Activated naive CD8-positive, alpha-beta T cell (primary cell): Measurements from ENCODE around the gene ZBTB9.

Source experiments
- H3K27ac Mint-ChIP-seq: one replicate; pipeline ENCODE4 v1.8.0; 2021; ENCODE audit warnings: mixed read lengths
- H3K27me3 Mint-ChIP-seq: one replicate; pipeline ENCODE4 v1.8.0; 2021; ENCODE audit warnings: mixed read lengths
- H3K36me3 Mint-ChIP-seq: one replicate; pipeline ENCODE4 v1.8.0; 2021; ENCODE audit warnings: mixed read lengths
- H3K4me1 Mint-ChIP-seq: one replicate; pipeline ENCODE4 v1.8.0; 2021; ENCODE audit warnings: low read depth, mixed read lengths
- H3K4me3 Mint-ChIP-seq: one replicate; pipeline ENCODE4 v1.8.0; 2021; ENCODE audit warnings: mild to moderate bottlenecking, mixed read lengths
- H3K9me3 Mint-ChIP-seq: one replicate; pipeline ENCODE4 v1.8.0; 2021; ENCODE audit warnings: low read depth, mixed read lengths

The ZBTB9 gene

GRCh38 chr6:33439956-33440648, 14.3 kb upstream of the ZBTB9 start:
- no peaks in the 10 kb centered on the region for H3K27me3 Mint-ChIP-seq
- H3K36me3 Mint-ChIP-seq, result peaks cover 5% of the 10 kb centered on the region
- H3K4me3 Mint-ChIP-seq, result no peak overlapping the region
- H3K9me3 Mint-ChIP-seq, result no peaks in the 10 kb centered on the region
- no peak overlapping the region for H3K27ac Mint-ChIP-seq
- H3K4me1 Mint-ChIP-seq, result peaks cover 8% of the 10 kb centered on the region

GRCh38 chr6:33440649-33441309, 13.6 kb upstream of the ZBTB9 start:
- peaks cover 6% of the 10 kb centered on the region for H3K4me1 Mint-ChIP-seq
- H3K36me3 Mint-ChIP-seq, result peaks cover 5% of the 10 kb centered on the region
- H3K27ac Mint-ChIP-seq, result no peak overlapping the region
- H3K27me3 Mint-ChIP-seq, result no peaks in the 10 kb centered on the region
- no peaks in the 10 kb centered on the region for H3K9me3 Mint-ChIP-seq
- no peak overlapping the region for H3K4me3 Mint-ChIP-seq

- Mint-ChIP-seq H3K9me3 (no peaks in the 10 kb centered on the region), H3K36me3 (peaks cover 4% of the 10 kb centered on the region), H3K27me3 (no peaks in the 10 kb centered on the region)
Observed at GRCh38 chr6:33441457-33441856, 12.9 kb upstream of the ZBTB9 start.

GRCh38 chr6:33442283-33442682, 12.1 kb upstream of the ZBTB9 start:
- Mint-ChIP-seq H3K9me3 (no peaks in the 10 kb centered on the region), H3K4me3 (no peak overlapping the region), H3K36me3 (peaks cover 4% of the 10 kb centered on the region), H3K4me1 (peaks cover 6% of the 10 kb centered on the region), H3K27ac (no peak overlapping the region), H3K27me3 (no peaks in the 10 kb centered on the region)

More at GRCh38 chr6:33441457-33441856, 12.9 kb upstream of the ZBTB9 start:
- H3K4me3 Mint-ChIP-seq, result no peak overlapping the region
- H3K27ac Mint-ChIP-seq, result peak overlapping the region; percentile 37
- H3K4me1 Mint-ChIP-seq, result peaks cover 6% of the 10 kb centered on the region

GRCh38 chr6:33443025-33443424, 11.4 kb upstream of the ZBTB9 start:
- Mint-ChIP-seq H3K9me3 (no peaks in the 10 kb centered on the region), H3K27ac (no peak overlapping the region), H3K4me1 (peaks cover 6% of the 10 kb centered on the region), H3K36me3 (peaks cover 4% of the 10 kb centered on the region), H3K4me3 (no peak overlapping the region), H3K27me3 (no peaks in the 10 kb centered on the region)

GRCh38 chr6:33443619-33444504, 10.5 kb upstream of the ZBTB9 start:
- Mint-ChIP-seq H3K36me3 (peaks cover 4% of the 10 kb centered on the region), H3K27ac (no peak overlapping the region), H3K9me3 (no peaks in the 10 kb centered on the region), H3K4me3 (no peak overlapping the region), H3K27me3 (no peaks in the 10 kb centered on the region), H3K4me1 (peaks cover 6% of the 10 kb centered on the region)

GRCh38 chr6:33445119-33445603, 9.2 kb upstream of the ZBTB9 start:
- Mint-ChIP-seq H3K36me3 (peaks cover 2% of the 10 kb centered on the region), H3K4me1 (peaks cover 2% of the 10 kb centered on the region), H3K27ac (no peak overlapping the region), H3K9me3 (no peaks in the 10 kb centered on the region), H3K27me3 (no peaks in the 10 kb centered on the region), H3K4me3 (no peak overlapping the region)

- H3K36me3 Mint-ChIP-seq, result peaks cover 2% of the 10 kb centered on the region
- no peaks in the 10 kb centered on the region for H3K4me1 Mint-ChIP-seq
- H3K27me3 Mint-ChIP-seq, result no peaks in the 10 kb centered on the region
- H3K4me3 Mint-ChIP-seq, result no peak overlapping the region
- H3K9me3 Mint-ChIP-seq, result no peaks in the 10 kb centered on the region
- peak overlapping the region; percentile 54 for H3K27ac Mint-ChIP-seq
Observed at GRCh38 chr6:33446356-33446755, 8.0 kb upstream of the ZBTB9 start.

- H3K9me3 Mint-ChIP-seq, result no peaks in the 10 kb centered on the region
- no peaks in the 10 kb centered on the region for H3K27me3 Mint-ChIP-seq
- H3K4me3 Mint-ChIP-seq, result no peak overlapping the region
- peaks cover 18% of the 10 kb centered on the region for H3K4me1 Mint-ChIP-seq
- H3K27ac Mint-ChIP-seq, result peak overlapping the region; percentile 46
- peaks cover 2% of the 10 kb centered on the region for H3K36me3 Mint-ChIP-seq
Observed at GRCh38 chr6:33450434-33450833, 3.9 kb upstream of the ZBTB9 start.

GRCh38 chr6:33451606-33452005, 2.8 kb upstream of the ZBTB9 start:
- no peaks in the 10 kb centered on the region for H3K27me3 Mint-ChIP-seq
- peaks cover 23% of the 10 kb centered on the region for H3K4me1 Mint-ChIP-seq
- H3K4me3 Mint-ChIP-seq, result no peak overlapping the region
- peaks cover 4% of the 10 kb centered on the region for H3K36me3 Mint-ChIP-seq
- H3K9me3 Mint-ChIP-seq, result no peaks in the 10 kb centered on the region
- peak overlapping the region; percentile 66 for H3K27ac Mint-ChIP-seq

- no peaks in the 10 kb centered on the region for H3K9me3 Mint-ChIP-seq
- H3K27me3 Mint-ChIP-seq, result no peaks in the 10 kb centered on the region
- H3K36me3 Mint-ChIP-seq, result peaks cover 9% of the 10 kb centered on the region
- peak overlapping the region; percentile 58 for H3K27ac Mint-ChIP-seq
- H3K4me3 Mint-ChIP-seq, result no peak overlapping the region
- H3K4me1 Mint-ChIP-seq, result peaks cover 29% of the 10 kb centered on the region
Observed at GRCh38 chr6:33452496-33452895, 1.9 kb upstream of the ZBTB9 start.

- Mint-ChIP-seq H3K36me3 (peaks cover 10% of the 10 kb centered on the region), H3K27ac (peak overlapping the region; percentile 81), H3K4me3 (peak overlapping the region; percentile 95), H3K4me1 (peaks cover 29% of the 10 kb centered on the region), H3K9me3 (no peaks in the 10 kb centered on the region), H3K27me3 (no peaks in the 10 kb centered on the region)
Observed at GRCh38 chr6:33453393-33454008, 875 bp upstream of the ZBTB9 start.

- Mint-ChIP-seq H3K36me3 (peaks cover 12% of the 10 kb centered on the region), H3K4me1 (peaks cover 29% of the 10 kb centered on the region), H3K4me3 (peak overlapping the region; percentile 95), H3K27me3 (no peaks in the 10 kb centered on the region), H3K9me3 (no peaks in the 10 kb centered on the region), H3K27ac (peak overlapping the region; percentile 81)
Observed at GRCh38 chr6:33455051-33455450, 675 bp downstream of the ZBTB9 start.

- peaks cover 12% of the 10 kb centered on the region for H3K36me3 Mint-ChIP-seq
- no peaks in the 10 kb centered on the region for H3K27me3 Mint-ChIP-seq
- no peak overlapping the region for H3K27ac Mint-ChIP-seq
- H3K9me3 Mint-ChIP-seq, result no peaks in the 10 kb centered on the region
- peak overlapping the region; percentile 46 for H3K4me3 Mint-ChIP-seq
- H3K4me1 Mint-ChIP-seq, result peaks cover 29% of the 10 kb centered on the region
Observed at GRCh38 chr6:33456156-33456555, 1.8 kb downstream of the ZBTB9 start.
